HG03108 (cell line): ENCODE results near the gene TIMM23.

Source experiments
- ATAC-seq: cut with Tn5 transposase; IDR thresholded peaks from one replicate; pipeline ENCODE4 v1.9.1; 2021; ENCODE audit warnings: moderate library complexity; ENCODE audit not compliant: unreplicated experiment

TIMM23 gene

DNA sequence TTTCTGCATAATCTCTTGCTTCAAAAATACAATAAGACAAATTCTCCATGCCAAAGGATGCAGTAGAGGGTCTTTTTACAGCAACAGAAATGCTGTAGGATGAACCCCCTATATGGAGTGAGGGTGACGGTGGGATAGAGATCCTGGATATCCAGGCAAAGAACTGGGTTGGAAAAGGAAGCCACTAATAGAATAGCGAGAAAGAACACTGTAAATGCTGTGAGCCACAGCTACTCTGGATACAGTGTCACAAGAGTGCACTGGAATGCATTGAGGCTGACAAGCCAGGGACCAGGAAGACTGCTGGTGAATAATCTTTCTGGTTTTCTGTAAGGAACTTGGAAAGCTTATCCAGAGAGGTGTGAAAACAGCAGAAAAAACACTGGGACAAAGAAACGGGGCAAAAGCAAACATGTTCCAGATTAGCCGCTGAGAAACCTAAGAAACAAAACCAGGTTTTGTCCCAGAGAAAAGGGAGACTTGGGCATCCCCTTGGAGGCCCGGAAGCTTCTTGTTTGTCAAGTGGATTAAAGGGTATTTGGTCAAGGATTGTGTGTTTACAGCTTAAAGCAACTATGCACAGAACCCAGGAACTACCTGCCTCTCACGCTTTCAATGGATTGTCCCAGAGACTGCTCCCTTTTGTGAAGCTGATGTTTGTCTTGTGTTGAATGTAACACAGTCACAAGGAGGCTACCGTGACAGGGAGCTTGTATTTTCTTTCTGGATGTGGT, 79.9 kb downstream of the TIMM23 start:
- no peak for ATAC-seq

DNA sequence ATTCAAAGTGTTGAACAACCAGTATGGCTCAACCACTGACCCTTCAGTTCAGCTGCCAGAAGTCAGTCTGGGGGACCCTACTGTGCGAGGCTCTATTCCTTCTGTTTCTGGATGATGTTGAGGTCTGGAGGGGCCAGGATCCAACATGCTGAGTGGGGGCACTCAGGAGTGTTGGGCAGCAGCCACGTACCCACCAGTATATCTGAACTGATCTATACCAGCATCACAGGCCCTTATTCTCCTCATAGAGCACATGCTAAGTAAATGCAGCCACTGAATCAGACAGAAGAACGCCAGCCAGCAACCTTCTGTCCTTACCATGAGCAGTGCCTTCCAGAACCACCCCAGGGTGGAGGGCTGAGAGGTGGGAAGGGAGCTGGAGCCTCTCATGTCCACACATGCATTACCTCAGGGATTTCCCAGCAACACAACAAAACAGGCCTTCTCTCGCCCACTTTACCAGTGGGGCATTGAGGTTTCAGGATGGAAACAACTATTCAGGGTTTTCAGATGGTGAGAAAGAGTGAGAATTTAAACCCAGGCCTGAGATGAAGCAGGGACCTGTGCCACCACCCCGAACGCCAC, 80.6 kb downstream of the TIMM23 start:
- no peak for ATAC-seq
